Activated CD4-positive, alpha-beta T cell treated with anti-CD3 and anti-CD28 coated beads for 48 hours (primary cell): Measurements from ENCODE around the gene CNTNAP2.

Experiments used
- DNase-seq: peaks from one replicate; pipeline ENCODE4 v3.0.0-alpha.2; 2020

CNTNAP2 gene

GRCh38 chr7:148337246-148337965, 2220.8 kb downstream of the CNTNAP2 start:
- DNase-seq: no peak

- no peak for DNase-seq
Observed at GRCh38 chr7:148337995-148338747, 2221.6 kb downstream of the CNTNAP2 start.

- no peak for DNase-seq
Observed at GRCh38 chr7:148340438-148341280, 2224.1 kb downstream of the CNTNAP2 start.

GRCh38 chr7:148344406-148344805, 2227.8 kb downstream of the CNTNAP2 start:
- no peak for DNase-seq

- DNase-seq: no peak
Observed at GRCh38 chr7:148347981-148348380, 2231.4 kb downstream of the CNTNAP2 start.

GRCh38 chr7:148348466-148348865, 2231.9 kb downstream of the CNTNAP2 start:
- DNase-seq: no peak

GRCh38 chr7:148356303-148356702, 2239.7 kb downstream of the CNTNAP2 start:
- DNase-seq: no peak

GRCh38 chr7:148362541-148362940, 2245.9 kb downstream of the CNTNAP2 start:
- no peak for DNase-seq

GRCh38 chr7:148367731-148368475, 2251.3 kb downstream of the CNTNAP2 start:
- DNase-seq: no peak

GRCh38 chr7:148368562-148368961, 2252.0 kb downstream of the CNTNAP2 start:
- no peak for DNase-seq

GRCh38 chr7:148371280-148371937, 2254.8 kb downstream of the CNTNAP2 start:
- no peak for DNase-seq

- DNase-seq: no peak
Observed at GRCh38 chr7:148374396-148375259, 2258.0 kb downstream of the CNTNAP2 start.

- no peak for DNase-seq
Observed at GRCh38 chr7:148379677-148380076, 2263.1 kb downstream of the CNTNAP2 start.

- no peak for DNase-seq
Observed at GRCh38 chr7:148380596-148381419, 2264.2 kb downstream of the CNTNAP2 start.

GRCh38 chr7:148382596-148382995, 2266.0 kb downstream of the CNTNAP2 start:
- no peak for DNase-seq

GRCh38 chr7:148383651-148384050, 2267.1 kb downstream of the CNTNAP2 start:
- no peak for DNase-seq

GRCh38 chr7:148385009-148385682, 2268.5 kb downstream of the CNTNAP2 start:
- DNase-seq: no peak

- no peak for DNase-seq
Observed at GRCh38 chr7:148390381-148390780, 2273.8 kb downstream of the CNTNAP2 start.

- DNase-seq: no peak
Observed at GRCh38 chr7:148391591-148391990, 2275.0 kb downstream of the CNTNAP2 start.

- DNase-seq: no peak
Observed at GRCh38 chr7:148394582-148394981, 2278.0 kb downstream of the CNTNAP2 start.
